GM23338 (cell line): Measurements from ENCODE around the gene TCERG1L. TPM values are rescaled to one million over a fixed set of nuclear protein-coding genes. Genes with fewer than 3 reads are reported as not detected.

ENCODE experiments used
- ATAC-seq: fragments of 200-7000 bp; cut with Tn5 transposase; 3 replicates; pipeline ENCODE4 v1.9.1; 2020
- DNase-seq: peaks from one replicate; pipeline ENCODE4 v3.0.0-alpha.2; 2015; ENCODE audit warnings: low spot score
- H2AFZ ChIP-seq: fragments of 200-600 bp; sonication (generic); 2 replicates; pipeline ENCODE4 v1.8.0; 2016; ENCODE audit warnings: antibody characterized with exemption, mild to moderate bottlenecking, moderate library complexity
- H3F3A ChIP-seq: fragments of 200-600 bp; sonication (generic); replicated peaks from 2 replicates; pipeline ENCODE4 v1.8.0; 2017; ENCODE audit warnings: antibody characterized with exemption, mixed run types, low read depth
- H3K27ac ChIP-seq: fragments of 200-600 bp; sonication (generic); 2 replicates; pipeline ENCODE4 v1.6.1; 2016; ENCODE audit warnings: low read depth
- H3K27me3 ChIP-seq: fragments of 200-600 bp; sonication (generic); 2 replicates; pipeline ENCODE4 v1.8.0; 2016; ENCODE audit warnings: mild to moderate bottlenecking, mixed run types, moderate library complexity; ENCODE audit not compliant: insufficient read depth
- H3K36me3 ChIP-seq: fragments of 200-600 bp; sonication (generic); 2 replicates; pipeline ENCODE4 v1.8.0; 2016; ENCODE audit warnings: mild to moderate bottlenecking; ENCODE audit not compliant: insufficient read depth
- H3K4me1 ChIP-seq: fragments of 200-600 bp; sonication (generic); 2 replicates; pipeline ENCODE4 v1.8.0; 2016; ENCODE audit warnings: mild to moderate bottlenecking, moderate library complexity; ENCODE audit not compliant: insufficient read depth
- H3K4me2 ChIP-seq: fragments of 200-600 bp; sonication (generic); 2 replicates; pipeline ENCODE4 v1.7.1; 2017; ENCODE audit warnings: mixed run types
- H3K4me3 ChIP-seq: fragments of 200-600 bp; sonication (generic); 2 replicates; pipeline ENCODE4 v1.6.1; 2016; ENCODE audit warnings: mixed run types
- H3K79me2 ChIP-seq: fragments of 200-600 bp; sonication (generic); replicated peaks from 2 replicates; pipeline ENCODE4 v1.8.0; 2017; ENCODE audit warnings: mild to moderate bottlenecking; ENCODE audit not compliant: insufficient read depth
- H3K9me2 ChIP-seq: fragments of 200-600 bp; sonication (generic); 2 replicates; pipeline ENCODE4 v1.8.0; 2017; ENCODE audit not compliant: insufficient read depth
- H4K20me1 ChIP-seq: fragments of 200-600 bp; sonication (generic); replicated peaks from 2 replicates; pipeline ENCODE4 v1.8.0; 2017; ENCODE audit warnings: mild to moderate bottlenecking; ENCODE audit not compliant: insufficient read depth
- H3K27ac Mint-ChIP-seq: 2 replicates; pipeline ENCODE4 v1.8.0; 2020; ENCODE audit warnings: inconsistent platforms, mild to moderate bottlenecking, moderate library complexity, mixed read lengths
- H3K27me3 Mint-ChIP-seq: 3 replicates; pipeline ENCODE4 v1.8.0; 2022; ENCODE audit warnings: low read depth, mild to moderate bottlenecking, moderate library complexity, mixed read lengths, inconsistent platforms; ENCODE audit not compliant: insufficient read depth, poor library complexity
- H3K36me3 Mint-ChIP-seq: 3 replicates; pipeline ENCODE4 v1.8.0; 2021; ENCODE audit warnings: low read depth, mild to moderate bottlenecking, inconsistent platforms, moderate library complexity, mixed read lengths
- H3K4me1 Mint-ChIP-seq: 3 replicates; pipeline ENCODE4 v1.8.0; 2020; ENCODE audit warnings: mild to moderate bottlenecking, inconsistent platforms, mixed read lengths
- H3K4me3 Mint-ChIP-seq: 3 replicates; pipeline ENCODE4 v1.8.0; 2021; ENCODE audit warnings: moderate library complexity, mild to moderate bottlenecking, inconsistent platforms, mixed read lengths
- H3K9me3 Mint-ChIP-seq: 3 replicates; pipeline ENCODE4 v1.8.0; 2020; ENCODE audit warnings: moderate library complexity, mild to moderate bottlenecking, inconsistent platforms, mixed read lengths
- ETS1 ChIP-seq: IDR thresholded peaks from 2 replicates; pipeline ENCODE4 v1.6.1; 2016; ENCODE audit warnings: antibody characterized with exemption
- EZH2phosphoT487 ChIP-seq: fragments of 200-600 bp; sonication (generic); IDR thresholded peaks from one replicate; pipeline ENCODE4 v1.8.1; 2018; ENCODE audit warnings: antibody characterized with exemption; ENCODE audit not compliant: unreplicated experiment
- NANOG ChIP-seq: IDR thresholded peaks from 2 replicates; pipeline ENCODE4 v1.6.1; 2016; ENCODE audit warnings: antibody characterized with exemption, borderline replicate concordance
- REST ChIP-seq: IDR thresholded peaks from one replicate; pipeline ENCODE4 v1.6.1; 2018; ENCODE audit warnings: antibody characterized with exemption; ENCODE audit not compliant: unreplicated experiment
- STAT1 ChIP-seq: IDR thresholded peaks from one replicate; pipeline ENCODE4 v1.6.1; 2016; ENCODE audit warnings: antibody characterized with exemption; ENCODE audit not compliant: unreplicated experiment
- polyA plus RNA-seq: library from polyadenylated mRNA; unstranded; fragments of >200 nt; fragmentation: Nextera tagmentation; extraction: Ambion mirVana; gene quantifications from 2 replicates; pipeline ENCODE4 v1.2.1, GENCODE V29; 2016
- total RNA-seq: library from RNA; depleted of rRNA; stranded (reverse); fragments of >200 nt; shearing (Covaris generic); gene quantifications from 2 replicates; pipeline ENCODE4 v1.2.3, GENCODE V29; 2014
- TF ChIP-seq, protein P1 (sequence below): fragments of 250-450 bp; sonication (Bioruptor Pico); IDR thresholded peaks from 2 replicates; pipeline ENCODE4 v1.5.0; 2020; ENCODE audit warnings: mild to moderate bottlenecking, moderate library complexity

Gene TCERG1L
- total and polyA plus RNA-seq, 2 experiments from 2014 or later: 3.9 to 5.5 TPM

DNA sequence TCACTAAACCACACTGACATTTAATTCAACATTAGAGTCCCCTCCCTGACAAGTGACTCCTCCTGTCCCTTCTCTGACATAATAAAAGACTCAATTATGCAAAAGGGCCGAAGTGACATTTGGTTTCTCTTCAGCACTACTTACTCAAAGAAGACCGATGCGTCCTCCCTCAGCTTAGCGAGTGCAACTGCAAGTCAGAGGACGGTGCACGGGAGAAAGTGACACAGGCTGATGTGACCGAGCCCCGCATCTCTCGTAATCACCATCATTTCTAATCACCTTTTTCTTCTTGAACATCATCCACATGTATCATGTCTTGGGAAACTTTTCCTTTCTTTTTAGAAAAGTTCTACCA lies 155.7 kb downstream of the TCERG1L start (continued):
- TF ChIP-seq, protein P1, sequence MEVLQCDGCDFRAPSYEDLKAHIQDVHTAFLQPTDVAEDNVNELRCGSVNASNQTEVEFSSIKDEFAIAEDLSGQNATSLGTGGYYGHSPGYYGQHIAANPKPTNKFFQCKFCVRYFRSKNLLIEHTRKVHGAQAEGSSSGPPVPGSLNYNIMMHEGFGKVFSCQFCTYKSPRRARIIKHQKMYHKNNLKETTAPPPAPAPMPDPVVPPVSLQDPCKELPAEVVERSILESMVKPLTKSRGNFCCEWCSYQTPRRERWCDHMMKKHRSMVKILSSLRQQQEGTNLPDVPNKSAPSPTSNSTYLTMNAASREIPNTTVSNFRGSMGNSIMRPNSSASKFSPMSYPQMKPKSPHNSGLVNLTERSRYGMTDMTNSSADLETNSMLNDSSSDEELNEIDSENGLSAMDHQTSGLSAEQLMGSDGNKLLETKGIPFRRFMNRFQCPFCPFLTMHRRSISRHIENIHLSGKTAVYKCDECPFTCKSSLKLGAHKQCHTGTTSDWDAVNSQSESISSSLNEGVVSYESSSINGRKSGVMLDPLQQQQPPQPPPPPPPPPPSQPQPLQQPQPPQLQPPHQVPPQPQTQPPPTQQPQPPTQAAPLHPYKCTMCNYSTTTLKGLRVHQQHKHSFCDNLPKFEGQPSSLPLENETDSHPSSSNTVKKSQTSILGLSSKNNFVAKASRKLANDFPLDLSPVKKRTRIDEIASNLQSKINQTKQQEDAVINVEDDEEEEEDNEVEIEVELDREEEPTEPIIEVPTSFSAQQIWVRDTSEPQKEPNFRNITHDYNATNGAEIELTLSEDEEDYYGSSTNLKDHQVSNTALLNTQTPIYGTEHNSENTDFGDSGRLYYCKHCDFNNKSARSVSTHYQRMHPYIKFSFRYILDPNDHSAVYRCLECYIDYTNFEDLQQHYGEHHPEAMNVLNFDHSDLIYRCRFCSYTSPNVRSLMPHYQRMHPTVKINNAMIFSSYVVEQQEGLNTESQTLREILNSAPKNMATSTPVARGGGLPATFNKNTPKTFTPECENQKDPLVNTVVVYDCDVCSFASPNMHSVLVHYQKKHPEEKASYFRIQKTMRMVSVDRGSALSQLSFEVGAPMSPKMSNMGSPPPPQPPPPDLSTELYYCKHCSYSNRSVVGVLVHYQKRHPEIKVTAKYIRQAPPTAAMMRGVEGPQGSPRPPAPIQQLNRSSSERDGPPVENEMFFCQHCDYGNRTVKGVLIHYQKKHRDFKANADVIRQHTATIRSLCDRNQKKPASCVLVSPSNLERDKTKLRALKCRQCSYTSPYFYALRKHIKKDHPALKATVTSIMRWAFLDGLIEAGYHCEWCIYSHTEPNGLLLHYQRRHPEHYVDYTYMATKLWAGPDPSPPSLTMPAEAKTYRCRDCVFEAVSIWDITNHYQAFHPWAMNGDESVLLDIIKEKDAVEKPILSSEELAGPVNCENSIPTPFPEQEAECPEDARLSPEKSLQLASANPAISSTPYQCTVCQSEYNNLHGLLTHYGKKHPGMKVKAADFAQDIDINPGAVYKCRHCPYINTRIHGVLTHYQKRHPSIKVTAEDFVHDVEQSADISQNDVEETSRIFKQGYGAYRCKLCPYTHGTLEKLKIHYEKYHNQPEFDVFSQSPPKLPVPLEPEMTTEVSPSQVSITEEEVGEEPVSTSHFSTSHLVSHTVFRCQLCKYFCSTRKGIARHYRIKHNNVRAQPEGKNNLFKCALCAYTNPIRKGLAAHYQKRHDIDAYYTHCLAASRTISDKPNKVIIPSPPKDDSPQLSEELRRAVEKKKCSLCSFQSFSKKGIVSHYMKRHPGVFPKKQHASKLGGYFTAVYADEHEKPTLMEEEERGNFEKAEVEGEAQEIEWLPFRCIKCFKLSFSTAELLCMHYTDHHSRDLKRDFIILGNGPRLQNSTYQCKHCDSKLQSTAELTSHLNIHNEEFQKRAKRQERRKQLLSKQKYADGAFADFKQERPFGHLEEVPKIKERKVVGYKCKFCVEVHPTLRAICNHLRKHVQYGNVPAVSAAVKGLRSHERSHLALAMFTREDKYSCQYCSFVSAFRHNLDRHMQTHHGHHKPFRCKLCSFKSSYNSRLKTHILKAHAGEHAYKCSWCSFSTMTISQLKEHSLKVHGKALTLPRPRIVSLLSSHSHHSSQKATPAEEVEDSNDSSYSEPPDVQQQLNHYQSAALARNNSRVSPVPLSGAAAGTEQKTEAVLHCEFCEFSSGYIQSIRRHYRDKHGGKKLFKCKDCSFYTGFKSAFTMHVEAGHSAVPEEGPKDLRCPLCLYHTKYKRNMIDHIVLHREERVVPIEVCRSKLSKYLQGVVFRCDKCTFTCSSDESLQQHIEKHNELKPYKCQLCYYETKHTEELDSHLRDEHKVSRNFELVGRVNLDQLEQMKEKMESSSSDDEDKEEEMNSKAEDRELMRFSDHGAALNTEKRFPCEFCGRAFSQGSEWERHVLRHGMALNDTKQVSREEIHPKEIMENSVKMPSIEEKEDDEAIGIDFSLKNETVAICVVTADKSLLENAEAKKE (CRISPR knock-in tag): no peak

GRCh38 chr10:131155218-131155875 lies 156.2 kb downstream of the TCERG1L start:
- no peaks in the 10 kb centered on the region for H3K27me3 ChIP-seq
- H3K4me3 ChIP-seq: no peak overlapping the region
- no peaks in the 10 kb centered on the region; the same call in 2 of the 3 replicates for H3K4me1 Mint-ChIP-seq
- H3K36me3 Mint-ChIP-seq: peaks cover 44% of the 10 kb centered on the region
- H3K9me3 Mint-ChIP-seq: peaks cover 95% of the 10 kb centered on the region
- no peak overlapping the region for H3K27ac Mint-ChIP-seq
- no peaks in the 10 kb centered on the region for H3K9me2 ChIP-seq
- DNase-seq (no peak), ATAC-seq (no peak)
- no peaks in the 10 kb centered on the region for H3F3A ChIP-seq
- no peaks in the 10 kb centered on the region for H4K20me1 ChIP-seq
- no peak for TF ChIP-seq ETS1
- TF ChIP-seq STAT1: no peak
- no peak for TF ChIP-seq EZH2phosphoT487
- no peak for TF ChIP-seq NANOG
- TF ChIP-seq REST: no peak
- H3K27me3 Mint-ChIP-seq: peaks cover 2% of the 10 kb centered on the region
- H3K4me3 Mint-ChIP-seq: no peak overlapping the region
- H3K79me2 ChIP-seq: no peaks in the 10 kb centered on the region
- 0 out of 2 replicates have a peak, but pooled peaks cover 6% of the 10 kb centered on the region for H3K36me3 ChIP-seq
- H3K4me2 ChIP-seq: no peak overlapping the region
- no peak overlapping the region for H2AFZ ChIP-seq
- no peaks in the 10 kb centered on the region for H3K4me1 ChIP-seq
- no peak overlapping the region for H3K27ac ChIP-seq
